GM23338 (cell line): ENCODE measurements around the gene DYRK3.

Experiments used
- EZH2 ChIP-seq: fragments of 200-600 bp; sonication (generic); IDR thresholded peaks from one replicate; pipeline ENCODE4 v1.8.0; 2017; ENCODE audit warnings: antibody characterized with exemption, mild to moderate bottlenecking, low read depth; ENCODE audit not compliant: unreplicated experiment
- EZH2phosphoT487 ChIP-seq: fragments of 200-600 bp; sonication (generic); IDR thresholded peaks from one replicate; pipeline ENCODE4 v1.8.1; 2018; ENCODE audit warnings: antibody characterized with exemption; ENCODE audit not compliant: unreplicated experiment
- POLR2AphosphoS5 ChIP-seq: IDR thresholded peaks from 2 replicates; pipeline ENCODE4 v1.6.1; 2016; ENCODE audit warnings: antibody characterized with exemption, low read depth
- TF ChIP-seq, protein P1 (sequence below), 2 experiments: fragments of 200-600 bp in 1 of 2; sonication (generic) in 1 of 2; conservative IDR thresholded peaks; 2 replicates each; pipeline versions ENCODE4 v1.5.1 to v1.6.1; 2016 to 2017; ENCODE audit warnings: antibody characterized with exemption in 2 of 2, low read depth in 2 of 2, mild to moderate bottlenecking in 2 of 2, moderate library complexity in 1 of 2
- TF ChIP-seq, protein P2 (sequence below): IDR thresholded peaks from one replicate; pipeline ENCODE4 v1.6.1; 2018; ENCODE audit warnings: antibody characterized with exemption; ENCODE audit not compliant: unreplicated experiment

- TF ChIP-seq, protein P1, sequence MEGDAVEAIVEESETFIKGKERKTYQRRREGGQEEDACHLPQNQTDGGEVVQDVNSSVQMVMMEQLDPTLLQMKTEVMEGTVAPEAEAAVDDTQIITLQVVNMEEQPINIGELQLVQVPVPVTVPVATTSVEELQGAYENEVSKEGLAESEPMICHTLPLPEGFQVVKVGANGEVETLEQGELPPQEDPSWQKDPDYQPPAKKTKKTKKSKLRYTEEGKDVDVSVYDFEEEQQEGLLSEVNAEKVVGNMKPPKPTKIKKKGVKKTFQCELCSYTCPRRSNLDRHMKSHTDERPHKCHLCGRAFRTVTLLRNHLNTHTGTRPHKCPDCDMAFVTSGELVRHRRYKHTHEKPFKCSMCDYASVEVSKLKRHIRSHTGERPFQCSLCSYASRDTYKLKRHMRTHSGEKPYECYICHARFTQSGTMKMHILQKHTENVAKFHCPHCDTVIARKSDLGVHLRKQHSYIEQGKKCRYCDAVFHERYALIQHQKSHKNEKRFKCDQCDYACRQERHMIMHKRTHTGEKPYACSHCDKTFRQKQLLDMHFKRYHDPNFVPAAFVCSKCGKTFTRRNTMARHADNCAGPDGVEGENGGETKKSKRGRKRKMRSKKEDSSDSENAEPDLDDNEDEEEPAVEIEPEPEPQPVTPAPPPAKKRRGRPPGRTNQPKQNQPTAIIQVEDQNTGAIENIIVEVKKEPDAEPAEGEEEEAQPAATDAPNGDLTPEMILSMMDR (conservative IDR thresholded peaks at IDR 0.05; ENCODE audit: low read depth in 2 of 2): no peak
- TF ChIP-seq, protein P2, sequence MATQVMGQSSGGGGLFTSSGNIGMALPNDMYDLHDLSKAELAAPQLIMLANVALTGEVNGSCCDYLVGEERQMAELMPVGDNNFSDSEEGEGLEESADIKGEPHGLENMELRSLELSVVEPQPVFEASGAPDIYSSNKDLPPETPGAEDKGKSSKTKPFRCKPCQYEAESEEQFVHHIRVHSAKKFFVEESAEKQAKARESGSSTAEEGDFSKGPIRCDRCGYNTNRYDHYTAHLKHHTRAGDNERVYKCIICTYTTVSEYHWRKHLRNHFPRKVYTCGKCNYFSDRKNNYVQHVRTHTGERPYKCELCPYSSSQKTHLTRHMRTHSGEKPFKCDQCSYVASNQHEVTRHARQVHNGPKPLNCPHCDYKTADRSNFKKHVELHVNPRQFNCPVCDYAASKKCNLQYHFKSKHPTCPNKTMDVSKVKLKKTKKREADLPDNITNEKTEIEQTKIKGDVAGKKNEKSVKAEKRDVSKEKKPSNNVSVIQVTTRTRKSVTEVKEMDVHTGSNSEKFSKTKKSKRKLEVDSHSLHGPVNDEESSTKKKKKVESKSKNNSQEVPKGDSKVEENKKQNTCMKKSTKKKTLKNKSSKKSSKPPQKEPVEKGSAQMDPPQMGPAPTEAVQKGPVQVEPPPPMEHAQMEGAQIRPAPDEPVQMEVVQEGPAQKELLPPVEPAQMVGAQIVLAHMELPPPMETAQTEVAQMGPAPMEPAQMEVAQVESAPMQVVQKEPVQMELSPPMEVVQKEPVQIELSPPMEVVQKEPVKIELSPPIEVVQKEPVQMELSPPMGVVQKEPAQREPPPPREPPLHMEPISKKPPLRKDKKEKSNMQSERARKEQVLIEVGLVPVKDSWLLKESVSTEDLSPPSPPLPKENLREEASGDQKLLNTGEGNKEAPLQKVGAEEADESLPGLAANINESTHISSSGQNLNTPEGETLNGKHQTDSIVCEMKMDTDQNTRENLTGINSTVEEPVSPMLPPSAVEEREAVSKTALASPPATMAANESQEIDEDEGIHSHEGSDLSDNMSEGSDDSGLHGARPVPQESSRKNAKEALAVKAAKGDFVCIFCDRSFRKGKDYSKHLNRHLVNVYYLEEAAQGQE: no peak
- no peak for TF ChIP-seq POLR2AphosphoS5
- no peak for TF ChIP-seq EZH2
- TF ChIP-seq EZH2phosphoT487: no peak
Observed at GRCh38 chr1:206589206-206589605, 46.1 kb upstream of the DYRK3 start.
